SK-N-SH treated with all-trans-retinoic acid at 6 μM for 48 hours (cell line): ENCODE results near the gene RNASEH2B.

Experiments
- ARNTL ChIP-seq: fragments of 450-650 bp; formaldehyde crosslinking; IDR thresholded peaks from 2 replicates; pipeline ENCODE4 v1.5.0; 2020; ENCODE audit warnings: low read depth, mild to moderate bottlenecking, moderate library complexity, borderline replicate concordance
- CSRNP3 ChIP-seq: fragments of 250-450 bp; sonication (Bioruptor Pico); IDR thresholded peaks from 2 replicates; pipeline ENCODE4 v1.5.1; 2021; ENCODE audit warnings: mild to moderate bottlenecking, moderate library complexity
- PATZ1 ChIP-seq: fragments of 250-450 bp; sonication (Bioruptor Pico); IDR thresholded peaks from 2 replicates; pipeline ENCODE4 v1.8.0; 2020; ENCODE audit warnings: mild to moderate bottlenecking, moderate library complexity, borderline replicate concordance
- POU6F1 ChIP-seq: fragments of 250-450 bp; sonication (Bioruptor Pico); IDR thresholded peaks from 2 replicates; pipeline ENCODE4 v1.8.0; 2021; ENCODE audit warnings: low read depth, mild to moderate bottlenecking, moderate library complexity, borderline replicate concordance
- RARB ChIP-seq: fragments of 250-450 bp; sonication (Bioruptor Pico); IDR thresholded peaks from 2 replicates; pipeline ENCODE4 v1.8.0; 2021; ENCODE audit warnings: mild to moderate bottlenecking, moderate library complexity
- TSHZ2 ChIP-seq: fragments of 250-450 bp; sonication (Bioruptor Pico); IDR thresholded peaks from 2 replicates; pipeline ENCODE4 v1.5.0; 2020; ENCODE audit warnings: mild to moderate bottlenecking, moderate library complexity
- ZFP3 ChIP-seq: fragments of 250-450 bp; sonication (Bioruptor Pico); IDR thresholded peaks from 2 replicates; pipeline ENCODE4 v1.5.0; 2020; ENCODE audit warnings: mild to moderate bottlenecking, moderate library complexity
- ZFP30 ChIP-seq: fragments of 450-650 bp; formaldehyde crosslinking; IDR thresholded peaks from 2 replicates; pipeline ENCODE4 v1.5.0; 2022; ENCODE audit warnings: mild to moderate bottlenecking, moderate library complexity
- ZNF70 ChIP-seq: fragments of 450-650 bp; formaldehyde crosslinking; IDR thresholded peaks from 2 replicates; pipeline ENCODE4 v1.5.0; 2020; ENCODE audit warnings: mild to moderate bottlenecking, moderate library complexity
- ZNF8 ChIP-seq: fragments of 450-650 bp; formaldehyde crosslinking; IDR thresholded peaks from 2 replicates; pipeline ENCODE4 v1.5.0; 2020; ENCODE audit warnings: mild to moderate bottlenecking, moderate library complexity

DNA sequence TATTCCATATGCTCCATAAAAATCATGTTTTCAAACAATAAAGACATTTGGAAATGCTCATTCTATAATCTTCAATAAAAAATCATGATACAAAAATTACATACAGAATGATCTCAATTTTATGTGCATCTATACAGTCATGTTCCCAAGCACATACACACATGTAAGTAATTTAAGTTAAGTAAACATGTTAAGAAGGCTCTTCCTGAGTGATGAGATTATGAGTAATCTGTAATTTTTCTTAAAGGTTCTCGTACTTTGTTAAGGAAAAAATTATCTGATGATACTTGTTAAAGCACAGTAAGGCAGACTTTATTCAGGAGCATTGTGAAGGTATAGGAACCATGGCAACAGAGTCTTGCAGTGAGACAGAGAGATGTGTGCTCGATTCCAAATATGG lies 36.1 kb upstream of the RNASEH2B start:
- no peak for TF ChIP-seq PATZ1 (CRISPR knock-in tag)
- no peak for TF ChIP-seq ZNF8 (CRISPR knock-in tag)
- no peak for TF ChIP-seq ZFP3 (CRISPR knock-in tag)
- no peak for TF ChIP-seq ARNTL (CRISPR knock-in tag)
- TF ChIP-seq CSRNP3 (CRISPR knock-in tag): no peak
- no peak for TF ChIP-seq TSHZ2 (CRISPR knock-in tag)
- TF ChIP-seq ZFP30 (CRISPR knock-in tag): no peak
- TF ChIP-seq ZNF70 (CRISPR knock-in tag): no peak
- TF ChIP-seq POU6F1: no peak
- TF ChIP-seq RARB (CRISPR knock-in tag): no peak
